Neural cell (in vitro differentiated cells): Measurements from ENCODE around the gene ARL2.

ENCODE experiments used
- EP300 ChIP-seq: fragments of 450-650 bp; conservative IDR thresholded peaks from 2 replicates; pipeline ENCODE4 v1.6.1; 2014; ENCODE audit warnings: antibody characterized with exemption, mild to moderate bottlenecking, moderate library complexity; ENCODE audit not compliant: poor library complexity, severe bottlenecking
- EZH2 ChIP-seq: fragments of 200-600, 300-800 bp; shearing (Covaris generic), sonication (generic); IDR thresholded peaks from 2 replicates; pipeline ENCODE4 v1.6.1; 2014; ENCODE audit warnings: antibody characterized with exemption, low read length, borderline replicate concordance, mild to moderate bottlenecking; ENCODE audit not compliant: insufficient read depth, poor library complexity, severe bottlenecking
- MXI1 ChIP-seq: fragments of 450-650 bp; conservative IDR thresholded peaks from 2 replicates; pipeline ENCODE4 v1.6.1; 2014; ENCODE audit warnings: antibody characterized with exemption, mild to moderate bottlenecking; ENCODE audit not compliant: poor library complexity, severe bottlenecking
- POLR2AphosphoS5 ChIP-seq: IDR thresholded peaks from 2 replicates; pipeline ENCODE4 v1.6.1; 2012
- RAD21 ChIP-seq: fragments of 450-650 bp; conservative IDR thresholded peaks from 2 replicates; pipeline ENCODE4 v1.6.1; 2014; ENCODE audit warnings: antibody characterized with exemption, mild to moderate bottlenecking, moderate library complexity
- SMC3 ChIP-seq: fragments of 450-650 bp; conservative IDR thresholded peaks from 2 replicates; pipeline ENCODE4 v1.6.1; 2014; ENCODE audit warnings: antibody characterized with exemption, mild to moderate bottlenecking, moderate library complexity; ENCODE audit not compliant: poor library complexity
- TAF1 ChIP-seq: IDR thresholded peaks from 2 replicates; pipeline ENCODE4 v1.6.1; 2012; ENCODE audit warnings: low read depth
- TF ChIP-seq, protein P1 (sequence below): fragments of 450-650 bp; IDR thresholded peaks from 2 replicates; pipeline ENCODE4 v1.5.1; 2014; ENCODE audit warnings: antibody characterized with exemption, mild to moderate bottlenecking, moderate library complexity; ENCODE audit not compliant: poor library complexity, severe bottlenecking

DNA sequence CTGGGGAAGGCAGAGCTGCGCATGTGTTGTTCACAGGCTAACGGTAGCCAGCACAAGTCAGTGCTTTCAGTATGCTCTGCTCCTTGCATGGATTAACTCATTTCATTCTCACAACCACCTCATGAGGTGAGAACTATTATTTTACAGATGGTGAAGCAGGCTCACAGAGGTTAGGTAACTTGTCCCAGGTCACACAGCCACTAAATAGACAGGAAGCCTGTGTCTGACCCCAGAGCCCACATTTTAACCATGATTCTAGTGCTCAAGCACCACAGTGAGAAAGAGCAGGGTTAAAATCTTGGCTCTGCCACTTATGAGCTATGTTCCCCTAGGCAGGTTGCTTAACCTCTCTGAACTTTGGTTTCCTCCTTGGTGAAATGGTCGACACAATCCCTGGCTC is 7.0 kb downstream of the ARL2 start:
- TF ChIP-seq, protein P1, sequence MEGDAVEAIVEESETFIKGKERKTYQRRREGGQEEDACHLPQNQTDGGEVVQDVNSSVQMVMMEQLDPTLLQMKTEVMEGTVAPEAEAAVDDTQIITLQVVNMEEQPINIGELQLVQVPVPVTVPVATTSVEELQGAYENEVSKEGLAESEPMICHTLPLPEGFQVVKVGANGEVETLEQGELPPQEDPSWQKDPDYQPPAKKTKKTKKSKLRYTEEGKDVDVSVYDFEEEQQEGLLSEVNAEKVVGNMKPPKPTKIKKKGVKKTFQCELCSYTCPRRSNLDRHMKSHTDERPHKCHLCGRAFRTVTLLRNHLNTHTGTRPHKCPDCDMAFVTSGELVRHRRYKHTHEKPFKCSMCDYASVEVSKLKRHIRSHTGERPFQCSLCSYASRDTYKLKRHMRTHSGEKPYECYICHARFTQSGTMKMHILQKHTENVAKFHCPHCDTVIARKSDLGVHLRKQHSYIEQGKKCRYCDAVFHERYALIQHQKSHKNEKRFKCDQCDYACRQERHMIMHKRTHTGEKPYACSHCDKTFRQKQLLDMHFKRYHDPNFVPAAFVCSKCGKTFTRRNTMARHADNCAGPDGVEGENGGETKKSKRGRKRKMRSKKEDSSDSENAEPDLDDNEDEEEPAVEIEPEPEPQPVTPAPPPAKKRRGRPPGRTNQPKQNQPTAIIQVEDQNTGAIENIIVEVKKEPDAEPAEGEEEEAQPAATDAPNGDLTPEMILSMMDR, result no peak
- TF ChIP-seq TAF1, result no peak
- no peak for TF ChIP-seq EP300
- TF ChIP-seq EZH2, result no peak
- TF ChIP-seq MXI1, result no peak
- TF ChIP-seq POLR2AphosphoS5, result no peak
- no peak for TF ChIP-seq RAD21
- TF ChIP-seq SMC3, result no peak
